Activated T-helper 9 cell treated with anti-CD3 and anti-CD28 coated beads, Interleukin-2, amount 50 U/mL, for 16 hours (primary cell): Measurements from ENCODE around the gene ACVR2A.

Source experiments
- DNase-seq: peaks from one replicate; pipeline ENCODE4 v3.0.0-alpha.2; 2020; ENCODE audit warnings: low read depth

Gene ACVR2A

GRCh38 chr2:147855316-147855715 is 10.5 kb downstream of the ACVR2A start:
- DNase-seq, result no peak

DNA sequence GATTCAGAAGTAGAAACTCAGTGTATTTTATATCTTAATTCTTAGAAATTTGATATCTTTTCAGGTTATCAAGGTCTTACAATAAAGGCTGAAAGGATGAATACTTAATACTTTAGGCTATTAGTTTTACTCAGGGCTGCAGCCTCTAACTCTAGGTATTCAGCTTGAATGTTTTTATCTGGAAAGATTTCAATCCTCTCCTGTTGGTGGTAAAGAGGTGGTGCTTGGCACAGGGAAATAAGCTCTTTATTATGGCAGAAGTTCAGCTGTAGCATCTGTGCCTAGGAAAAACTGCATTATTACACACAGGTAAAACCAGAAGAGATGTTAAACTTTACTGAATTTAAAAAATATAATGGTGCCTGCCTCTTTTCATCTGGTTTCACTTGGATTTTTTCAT is 11.1 kb downstream of the ACVR2A start:
- no peak for DNase-seq

DNA sequence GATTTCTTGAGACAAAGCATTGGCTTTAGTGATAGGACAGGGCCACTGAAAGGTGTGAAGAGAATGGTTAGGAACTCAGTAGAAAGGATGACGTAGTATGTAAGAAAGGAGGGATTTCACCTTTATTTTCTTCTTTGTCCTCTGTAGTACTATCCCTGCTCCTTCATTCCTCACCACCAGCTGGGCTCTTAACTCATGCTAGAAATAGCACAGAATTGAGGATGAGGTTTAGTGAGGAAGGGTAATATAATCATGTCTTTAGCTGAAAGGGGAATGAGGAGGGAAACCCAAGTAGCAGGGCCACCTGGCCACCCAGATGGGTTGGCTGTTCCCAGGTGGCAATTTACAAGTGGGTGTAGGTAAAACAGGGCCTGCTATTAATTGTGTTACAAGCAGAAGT is 15.2 kb downstream of the ACVR2A start:
- no peak for DNase-seq

DNA sequence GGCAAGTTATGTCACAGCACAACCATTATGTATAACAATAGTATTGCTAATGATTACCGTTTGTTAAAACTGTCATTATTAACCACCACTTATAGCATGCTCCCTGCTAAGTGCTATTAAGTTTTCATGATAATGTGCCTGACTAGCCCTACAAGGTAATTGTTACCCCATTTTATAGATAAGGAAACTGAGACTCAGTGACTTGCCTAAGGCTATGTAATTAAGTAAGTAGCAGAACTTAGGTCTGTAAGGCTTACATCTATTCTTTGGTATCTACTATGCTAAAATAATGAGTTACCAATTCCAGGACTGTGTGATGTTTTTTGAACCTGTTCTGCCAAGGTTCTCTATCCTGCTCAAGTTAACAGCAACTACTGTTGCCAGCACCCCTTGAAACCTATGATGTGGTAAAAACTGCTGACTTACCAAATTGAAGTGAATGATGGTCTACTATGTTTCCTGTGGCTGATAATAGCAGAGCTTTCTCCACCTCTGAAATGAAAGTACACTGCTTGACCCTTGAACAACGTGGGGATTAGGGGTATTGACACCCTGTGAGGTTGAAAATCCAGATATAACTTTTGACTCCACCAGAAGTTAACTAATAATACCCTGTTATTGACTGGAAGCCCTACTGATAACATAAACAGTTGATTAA is 18.2 kb downstream of the ACVR2A start:
- no peak for DNase-seq

DNA sequence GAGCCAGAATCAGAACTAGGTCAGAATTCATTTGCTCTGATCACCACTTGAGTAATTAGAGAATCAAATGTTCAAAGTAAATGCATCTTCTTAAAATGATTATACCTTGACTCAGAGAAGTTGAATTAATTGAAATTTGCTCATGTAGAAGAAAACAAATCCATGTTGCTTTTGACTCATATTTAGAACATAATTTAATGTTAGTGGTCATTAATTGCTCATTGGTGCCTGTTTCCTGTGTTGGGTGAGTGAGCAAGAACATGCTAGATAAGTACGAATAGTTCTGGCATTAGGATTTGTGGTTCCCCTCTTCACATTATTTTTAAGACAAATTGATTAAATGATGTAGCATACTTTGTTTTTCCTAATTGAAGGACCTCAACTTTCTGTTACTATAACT is 19.0 kb downstream of the ACVR2A start:
- no peak for DNase-seq

DNA sequence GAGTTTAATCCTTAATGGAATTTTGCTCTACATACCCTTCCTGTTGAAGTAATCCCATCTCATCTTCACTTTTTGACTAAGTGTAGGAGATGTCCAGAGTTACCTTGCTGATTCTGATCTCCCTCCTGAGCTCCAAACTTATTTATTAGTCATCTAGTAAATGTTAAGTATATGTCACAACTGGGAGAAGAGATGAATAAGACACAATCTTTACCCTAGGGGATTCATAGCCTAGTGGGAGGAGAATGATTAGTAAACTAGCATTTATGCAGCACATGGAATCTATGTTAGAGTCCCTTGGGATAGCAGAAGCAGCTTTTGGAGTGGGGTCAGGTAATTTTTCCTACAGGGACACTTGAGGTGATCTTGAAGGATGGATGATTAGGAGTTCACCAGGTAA is 20.7 kb downstream of the ACVR2A start:
- no peak for DNase-seq

GRCh38 chr2:147867050-147867449 is 22.2 kb downstream of the ACVR2A start:
- DNase-seq, result no peak

GRCh38 chr2:147869934-147870333 is 25.1 kb downstream of the ACVR2A start:
- no peak for DNase-seq

DNA sequence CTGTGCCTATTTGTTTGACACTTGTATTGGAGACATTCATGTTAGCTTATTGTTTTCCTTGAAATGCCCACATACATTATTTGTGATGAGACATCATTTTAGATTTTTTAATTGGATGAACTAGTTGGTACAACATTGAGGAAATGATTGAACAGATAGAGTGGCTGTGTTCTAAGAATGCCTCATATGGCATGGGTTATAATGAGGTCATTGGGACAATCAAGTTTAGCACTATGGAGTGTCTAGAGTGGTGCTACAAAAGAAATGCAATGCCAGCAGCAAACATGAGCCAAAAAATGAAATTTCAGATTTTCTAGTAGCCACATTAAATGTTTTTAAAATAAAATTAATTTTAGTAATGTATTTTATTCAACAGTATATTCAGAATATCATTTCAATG is 28.1 kb downstream of the ACVR2A start:
- no peak for DNase-seq

GRCh38 chr2:147873859-147874483 is 29.1 kb downstream of the ACVR2A start:
- DNase-seq, result no peak

GRCh38 chr2:147879846-147880245 is 35.0 kb downstream of the ACVR2A start:
- DNase-seq, result no peak

DNA sequence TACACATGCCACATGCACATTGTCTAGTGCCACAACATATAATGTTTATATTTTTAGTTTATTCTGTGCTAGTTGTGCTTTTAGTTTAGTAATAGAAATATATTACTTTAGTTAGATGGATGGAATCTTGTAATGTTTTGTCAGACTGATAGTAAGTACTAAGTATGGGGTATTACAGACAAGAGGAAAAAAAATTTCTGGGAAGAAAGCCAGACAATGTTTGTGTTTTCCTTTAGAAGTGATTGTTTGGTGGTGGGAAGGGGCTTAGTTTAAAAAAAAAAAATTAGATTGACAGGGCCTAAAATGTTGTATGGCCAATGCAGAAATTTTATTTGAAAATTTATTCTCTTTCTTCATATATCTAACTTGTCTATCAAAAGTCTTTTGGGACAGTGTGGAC is 37.8 kb downstream of the ACVR2A start:
- DNase-seq, result no peak

DNA sequence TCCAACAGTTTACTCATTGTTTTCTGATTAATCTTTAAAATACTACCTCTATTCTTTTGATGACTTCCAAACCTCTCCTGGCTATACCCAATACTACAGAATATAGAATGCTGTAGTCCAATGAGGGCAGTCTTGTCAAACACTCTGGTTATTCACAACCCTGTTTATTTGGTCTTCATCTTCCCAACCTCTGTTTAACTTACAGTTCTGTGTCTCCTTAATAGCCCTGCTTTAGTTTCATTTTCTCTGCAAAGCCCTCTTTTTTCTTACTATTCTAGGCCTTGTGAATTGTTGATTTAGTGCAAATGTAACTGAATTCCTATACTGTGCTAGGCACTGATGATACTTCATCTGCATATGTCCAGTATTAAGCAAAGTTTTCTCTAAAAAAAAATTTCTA is 40.0 kb downstream of the ACVR2A start:
- no peak for DNase-seq

DNA sequence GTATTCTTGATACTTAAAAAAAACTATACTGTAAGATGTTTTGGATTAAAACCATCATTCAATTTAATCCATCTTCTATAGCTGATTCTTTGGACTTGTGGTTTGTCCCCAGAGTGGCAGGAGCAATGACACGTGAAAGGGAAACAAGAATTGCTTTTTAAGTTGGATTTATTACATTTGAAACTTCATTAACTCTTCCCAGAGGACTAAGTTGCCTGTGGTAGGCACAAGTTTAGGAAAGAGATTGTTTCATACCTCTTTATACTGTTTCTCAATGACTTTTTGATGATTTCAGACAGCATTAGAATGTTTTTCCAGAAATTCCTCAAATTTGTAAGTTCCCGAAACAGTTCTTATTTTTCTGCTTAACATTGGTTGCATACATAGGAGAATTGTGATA is 41.3 kb downstream of the ACVR2A start:
- DNase-seq, result no peak

- no peak for DNase-seq
Measured at GRCh38 chr2:147888680-147889079, 43.9 kb downstream of the ACVR2A start.

- DNase-seq, result no peak
Measured at GRCh38 chr2:147904051-147904450, 59.2 kb downstream of the ACVR2A start.

DNA sequence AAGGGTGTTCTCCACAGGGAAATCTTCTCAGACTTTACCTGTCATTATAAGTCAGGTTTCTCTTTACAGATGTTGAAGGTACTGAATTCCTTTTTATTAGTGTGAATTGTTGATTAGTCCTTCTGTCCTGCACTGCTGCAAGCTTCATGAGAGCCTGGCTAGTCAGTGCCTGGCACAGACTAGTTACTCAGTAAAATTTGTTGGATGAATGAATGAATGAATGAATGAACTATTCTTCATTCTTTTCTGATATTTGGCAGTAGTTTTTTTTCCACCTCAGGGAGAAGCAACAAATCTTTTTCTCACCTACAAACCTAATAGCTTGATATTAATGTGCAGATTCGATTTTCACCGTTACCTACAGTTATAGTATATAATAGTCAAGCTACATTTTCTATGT is 64.3 kb downstream of the ACVR2A start:
- no peak for DNase-seq

- DNase-seq, result no peak
Measured at GRCh38 chr2:147910990-147911473, 66.2 kb downstream of the ACVR2A start.

- no peak for DNase-seq
Measured at GRCh38 chr2:147913701-147914480, 69.1 kb downstream of the ACVR2A start.

DNA sequence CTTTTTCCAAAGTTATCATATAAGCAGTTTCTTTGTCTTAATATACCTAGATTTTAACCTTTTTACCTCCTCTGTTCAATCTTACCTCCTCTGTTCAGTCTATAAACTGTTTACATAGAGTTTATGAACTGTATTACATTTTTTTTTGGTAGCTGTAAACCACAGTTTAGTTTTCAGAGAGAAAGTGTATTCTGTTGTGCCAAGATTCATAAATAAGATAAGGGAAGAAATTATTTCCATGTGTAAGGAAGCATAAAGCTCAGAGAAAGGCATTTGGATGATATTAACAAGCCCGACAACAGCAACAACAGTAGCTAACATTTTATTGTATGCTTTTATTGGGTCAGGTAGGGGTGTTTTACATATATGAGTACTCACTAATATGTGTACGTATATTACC is 71.2 kb downstream of the ACVR2A start:
- no peak for DNase-seq

GRCh38 chr2:147916723-147917122 is 71.9 kb downstream of the ACVR2A start:
- no peak for DNase-seq

- no peak for DNase-seq
Measured at GRCh38 chr2:147917161-147917560, 72.3 kb downstream of the ACVR2A start.

DNA sequence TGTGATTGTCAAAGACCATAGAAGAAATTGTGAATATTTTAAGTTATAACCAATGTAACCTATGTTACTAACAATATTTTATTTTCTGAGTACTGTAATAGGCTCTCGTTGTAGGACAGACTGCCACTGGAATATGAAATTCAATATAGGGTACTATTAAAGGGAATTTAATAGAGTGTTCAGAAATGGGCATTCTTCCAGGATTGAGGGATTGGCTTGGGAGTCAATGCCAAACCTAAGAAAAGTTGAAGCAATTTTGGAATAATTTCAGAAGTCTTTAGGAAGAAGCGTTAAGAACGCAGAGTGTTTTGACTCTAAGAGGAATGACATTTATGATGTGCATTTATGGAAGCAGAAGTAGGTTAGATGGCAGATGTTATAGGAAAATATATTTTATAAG is 79.0 kb downstream of the ACVR2A start:
- DNase-seq, result no peak
